PC-3 (cell line): ENCODE measurements around the gene FBN2.

Experiments used
- EZH2 ChIP-seq: fragments of 300-600 bp; sonication (generic); IDR thresholded peaks from one replicate; pipeline ENCODE4 v1.6.1; 2017; ENCODE audit warnings: antibody characterized with exemption, mild to moderate bottlenecking, low read length; ENCODE audit not compliant: unreplicated experiment
- EZH2phosphoT487 ChIP-seq: fragments of 300-600 bp; sonication (generic); IDR thresholded peaks from 2 replicates; pipeline ENCODE4 v1.6.1; 2018; ENCODE audit warnings: mild to moderate bottlenecking, antibody characterized with exemption, low read length, borderline replicate concordance
- TF ChIP-seq, protein P1 (sequence below): fragments of 300-600 bp; sonication (generic); conservative IDR thresholded peaks from 2 replicates; pipeline ENCODE4 v1.5.1; 2017; ENCODE audit warnings: antibody characterized with exemption, low read depth, mild to moderate bottlenecking, low read length

DNA sequence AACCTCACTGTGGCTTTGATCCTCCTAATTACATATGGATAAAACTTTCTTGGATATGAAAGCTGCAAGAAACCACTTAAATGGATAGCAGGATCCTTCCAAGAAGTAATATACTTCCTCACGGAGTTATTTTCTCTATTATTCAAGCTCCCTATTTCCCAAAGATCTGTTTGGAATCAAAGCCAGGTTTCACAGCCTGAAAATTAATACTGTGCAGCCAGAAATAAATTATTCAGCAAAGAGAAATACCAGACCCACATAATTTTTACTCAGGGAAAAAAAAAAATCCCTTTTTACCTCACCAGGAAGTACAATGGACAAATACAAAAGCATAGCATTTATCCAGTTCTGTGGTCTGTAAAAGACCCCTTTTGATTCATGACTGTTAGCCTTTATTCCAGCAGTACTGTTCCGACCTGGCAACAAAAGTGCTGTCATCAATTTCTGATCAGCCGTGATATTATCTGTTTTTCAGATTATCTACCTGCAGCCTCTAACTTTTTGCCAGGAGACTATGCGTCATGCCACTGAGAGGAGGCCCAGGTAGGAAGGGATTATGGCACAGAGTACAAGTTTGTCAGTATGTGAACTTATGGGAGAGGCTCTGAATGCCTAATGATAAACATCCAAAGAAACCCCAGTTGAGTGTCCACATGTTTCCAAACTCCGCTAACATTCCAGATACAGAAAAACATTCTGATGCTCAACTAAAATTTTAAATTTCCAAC lies 57.0 kb downstream of the FBN2 start:
- TF ChIP-seq EZH2phosphoT487 (no peak), EZH2 (no peak)
- TF ChIP-seq, protein P1, sequence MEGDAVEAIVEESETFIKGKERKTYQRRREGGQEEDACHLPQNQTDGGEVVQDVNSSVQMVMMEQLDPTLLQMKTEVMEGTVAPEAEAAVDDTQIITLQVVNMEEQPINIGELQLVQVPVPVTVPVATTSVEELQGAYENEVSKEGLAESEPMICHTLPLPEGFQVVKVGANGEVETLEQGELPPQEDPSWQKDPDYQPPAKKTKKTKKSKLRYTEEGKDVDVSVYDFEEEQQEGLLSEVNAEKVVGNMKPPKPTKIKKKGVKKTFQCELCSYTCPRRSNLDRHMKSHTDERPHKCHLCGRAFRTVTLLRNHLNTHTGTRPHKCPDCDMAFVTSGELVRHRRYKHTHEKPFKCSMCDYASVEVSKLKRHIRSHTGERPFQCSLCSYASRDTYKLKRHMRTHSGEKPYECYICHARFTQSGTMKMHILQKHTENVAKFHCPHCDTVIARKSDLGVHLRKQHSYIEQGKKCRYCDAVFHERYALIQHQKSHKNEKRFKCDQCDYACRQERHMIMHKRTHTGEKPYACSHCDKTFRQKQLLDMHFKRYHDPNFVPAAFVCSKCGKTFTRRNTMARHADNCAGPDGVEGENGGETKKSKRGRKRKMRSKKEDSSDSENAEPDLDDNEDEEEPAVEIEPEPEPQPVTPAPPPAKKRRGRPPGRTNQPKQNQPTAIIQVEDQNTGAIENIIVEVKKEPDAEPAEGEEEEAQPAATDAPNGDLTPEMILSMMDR = no peak
